Transverse colon (tissue), 4 donors: Measurements from ENCODE around the gene GMPR2.

Experiments
- CTCF ChIP-seq, 5 experiments: fragments of 200-600 bp in 3 of 5; fragments of 450-650 bp in 2 of 5; sonication (generic) in 3 of 5; IDR thresholded peaks; 1 replicate in 2 of 5; 2 replicates in 3 of 5; pipeline ENCODE4 v1.5.1; 2016 to 2017; ENCODE audit warnings: antibody characterized with exemption in 5 of 5, inconsistent platforms in 3 of 5, mild to moderate bottlenecking in 2 of 5, moderate library complexity in 1 of 5
- EP300 ChIP-seq: sonication (generic); formaldehyde crosslinking; IDR thresholded peaks from one replicate; pipeline ENCODE4 v1.6.1; 2017; ENCODE audit warnings: antibody characterized with exemption, low read depth
- POLR2A ChIP-seq: fragments of 450-650 bp; IDR thresholded peaks from one replicate; pipeline ENCODE4 v1.6.1; 2016; ENCODE audit warnings: antibody characterized with exemption, mild to moderate bottlenecking, moderate library complexity
- POLR2AphosphoS5 ChIP-seq, 3 donors: sonication (generic); formaldehyde crosslinking; IDR thresholded peaks; one replicate each; pipeline ENCODE4 v1.6.1; 2016; ENCODE audit warnings: antibody characterized with exemption in 3 of 3

GRCh38 chr14:24255931-24256711, 23.4 kb downstream of the GMPR2 start:
- TF ChIP-seq CTCF (IDR thresholded peaks at IDR 0.05) (no peak), POLR2AphosphoS5 (IDR thresholded peaks at IDR 0.05) (no peak), POLR2A (no peak), EP300 (no peak)
